Retinal pigment epithelial cell (primary cell): ENCODE measurements around the gene MAPK8IP2.
A peak's percentile ranks its signal among the peaks of the same experiment; 100 is the strongest.
"Not testable (repeated sequence)": the region's sequence is repeated elsewhere in the genome, so short reads cannot be mapped to it uniquely, and the experiment has no call there.

ENCODE experiments used
- DNase-seq: peaks from one replicate; pipeline ENCODE4 v3.0.0-alpha.2; 2010; ENCODE audit warnings: low read depth
- H3K4me3 ChIP-seq: 2 replicates; pipeline ENCODE4 v1.5.1; 2011; ENCODE audit warnings: mild to moderate bottlenecking, low read length, control low read depth, moderate library complexity
- CTCF ChIP-seq: conservative IDR thresholded peaks from 2 replicates; pipeline ENCODE4 v1.5.1; 2011; ENCODE audit warnings: low read depth, low read length, control low read depth, inconsistent platforms

The MAPK8IP2 gene

GRCh38 chr22:50605613-50606074, 5.1 kb downstream of the MAPK8IP2 start:
- TF ChIP-seq CTCF, result no peak
- no peak overlapping the region for H3K4me3 ChIP-seq
- DNase-seq, result no peak

GRCh38 chr22:50606165-50606945, 5.8 kb downstream of the MAPK8IP2 start:
- peak; percentile 18 for TF ChIP-seq CTCF
- no peak overlapping the region for H3K4me3 ChIP-seq
- DNase-seq, result no peak

GRCh38 chr22:50606946-50607658, 6.5 kb downstream of the MAPK8IP2 start:
- no peak overlapping the region for H3K4me3 ChIP-seq
- DNase-seq, result no peak
- TF ChIP-seq CTCF, result no peak

- H3K4me3 ChIP-seq, result no peak overlapping the region
- DNase-seq, result no peak
- TF ChIP-seq CTCF, result no peak
Measured at GRCh38 chr22:50607659-50608020, 7.0 kb downstream of the MAPK8IP2 start.

- not testable (repeated sequence) for H3K4me3 ChIP-seq, DNase-seq
Measured at GRCh38 chr22:50608058-50608840, 7.7 kb downstream of the MAPK8IP2 start.

- H3K4me3 ChIP-seq, result no peak overlapping the region
- TF ChIP-seq CTCF, result no peak
- DNase-seq, result no peak
Measured at GRCh38 chr22:50608996-50609395, 8.4 kb downstream of the MAPK8IP2 start.

- H3K4me3 ChIP-seq, result no peak overlapping the region
- no peak for DNase-seq
- TF ChIP-seq CTCF, result no peak
Measured at GRCh38 chr22:50609599-50609998, 9.0 kb downstream of the MAPK8IP2 start.
